Stimulated activated CD4-positive, alpha-beta T cell treated with anti-CD3 and anti-CD28 coated beads, Interleukin-2, amount 100 ng/mL, for 48 hours (primary cell): Measurements from ENCODE around the gene DDX50.
A peak's percentile ranks its signal among the peaks of the same experiment; 100 is the strongest.
"Not testable (repeated sequence)": the region's sequence is repeated elsewhere in the genome, so short reads cannot be mapped to it uniquely, and the experiment has no call there.

Experiments
- DNase-seq, 2 donors: peaks; one replicate each; pipeline ENCODE4 v3.0.0-alpha.2; 2020

Gene DDX50

GRCh38 chr10:68900427-68901104, 549 bp upstream of the DDX50 start:
- DNase-seq, result peak in 1 of 2 donors; percentile 1

- DNase-seq, result no peak
Measured at GRCh38 chr10:68902382-68902781, 1.3 kb downstream of the DDX50 start.

GRCh38 chr10:68924593-68924992, 23.5 kb downstream of the DDX50 start:
- no peak for DNase-seq

- DNase-seq, result no peak
Measured at GRCh38 chr10:68925489-68925888, 24.4 kb downstream of the DDX50 start.

- DNase-seq, result not testable (repeated sequence)
Measured at GRCh38 chr10:68929157-68929556, 28.0 kb downstream of the DDX50 start.

GRCh38 chr10:68929888-68930287, 28.8 kb downstream of the DDX50 start:
- DNase-seq, result not testable (repeated sequence)

- DNase-seq, result not testable (repeated sequence)
Measured at GRCh38 chr10:68932860-68933259, 31.7 kb downstream of the DDX50 start.

GRCh38 chr10:68934994-68935393, 33.9 kb downstream of the DDX50 start:
- no peak for DNase-seq

- no peak for DNase-seq
Measured at GRCh38 chr10:68938117-68938516, 37.0 kb downstream of the DDX50 start.

- no peak for DNase-seq
Measured at GRCh38 chr10:68938884-68939283, 37.8 kb downstream of the DDX50 start.

- not testable (repeated sequence) for DNase-seq
Measured at GRCh38 chr10:68940917-68941316, 39.8 kb downstream of the DDX50 start.

GRCh38 chr10:68950598-68950997, 49.5 kb downstream of the DDX50 start:
- DNase-seq, result no peak

- DNase-seq, result no peak
Measured at GRCh38 chr10:68954904-68955303, 53.8 kb downstream of the DDX50 start.

GRCh38 chr10:68955355-68955831, 54.3 kb downstream of the DDX50 start:
- DNase-seq, result peak in 1 of 2 donors; percentile 24

GRCh38 chr10:68955832-68956532, 54.9 kb downstream of the DDX50 start, which contains the start of gene DDX21:
DDX21 (plus strand) TSS chr10:68956170; CDS start chr10:68956226, 56 bp downstream.
- peak; percentile 80 for DNase-seq

- DNase-seq, result no peak
Measured at GRCh38 chr10:68957284-68957615, 56.1 kb downstream of the DDX50 start.

- DNase-seq, result no peak
Measured at GRCh38 chr10:68957654-68958053, 56.5 kb downstream of the DDX50 start.

GRCh38 chr10:68959695-68960527, 58.8 kb downstream of the DDX50 start:
- no peak for DNase-seq

- DNase-seq, result no peak
Measured at GRCh38 chr10:68963151-68963550, 62.0 kb downstream of the DDX50 start.

- no peak for DNase-seq
Measured at GRCh38 chr10:68973975-68974374, 72.9 kb downstream of the DDX50 start.

GRCh38 chr10:68975936-68976473, 74.9 kb downstream of the DDX50 start:
- not testable (repeated sequence) for DNase-seq

- not testable (repeated sequence) for DNase-seq
Measured at GRCh38 chr10:68979738-68980137, 78.6 kb downstream of the DDX50 start.

- DNase-seq, result no peak
Measured at GRCh38 chr10:68981074-68981473, 80.0 kb downstream of the DDX50 start.
